Measurements from ENCODE around the gene FANCG. TPM values are rescaled to one million over a fixed set of nuclear protein-coding genes. Genes with fewer than 3 reads are reported as not detected.

FANCG gene
- total RNA-seq, 1 donor from 2014 or later: 22.0 TPM

GRCh38 chr9:35103660-35104191, 24.0 kb upstream of the FANCG start:
- peak; percentile 1 for ATAC-seq

DNA sequence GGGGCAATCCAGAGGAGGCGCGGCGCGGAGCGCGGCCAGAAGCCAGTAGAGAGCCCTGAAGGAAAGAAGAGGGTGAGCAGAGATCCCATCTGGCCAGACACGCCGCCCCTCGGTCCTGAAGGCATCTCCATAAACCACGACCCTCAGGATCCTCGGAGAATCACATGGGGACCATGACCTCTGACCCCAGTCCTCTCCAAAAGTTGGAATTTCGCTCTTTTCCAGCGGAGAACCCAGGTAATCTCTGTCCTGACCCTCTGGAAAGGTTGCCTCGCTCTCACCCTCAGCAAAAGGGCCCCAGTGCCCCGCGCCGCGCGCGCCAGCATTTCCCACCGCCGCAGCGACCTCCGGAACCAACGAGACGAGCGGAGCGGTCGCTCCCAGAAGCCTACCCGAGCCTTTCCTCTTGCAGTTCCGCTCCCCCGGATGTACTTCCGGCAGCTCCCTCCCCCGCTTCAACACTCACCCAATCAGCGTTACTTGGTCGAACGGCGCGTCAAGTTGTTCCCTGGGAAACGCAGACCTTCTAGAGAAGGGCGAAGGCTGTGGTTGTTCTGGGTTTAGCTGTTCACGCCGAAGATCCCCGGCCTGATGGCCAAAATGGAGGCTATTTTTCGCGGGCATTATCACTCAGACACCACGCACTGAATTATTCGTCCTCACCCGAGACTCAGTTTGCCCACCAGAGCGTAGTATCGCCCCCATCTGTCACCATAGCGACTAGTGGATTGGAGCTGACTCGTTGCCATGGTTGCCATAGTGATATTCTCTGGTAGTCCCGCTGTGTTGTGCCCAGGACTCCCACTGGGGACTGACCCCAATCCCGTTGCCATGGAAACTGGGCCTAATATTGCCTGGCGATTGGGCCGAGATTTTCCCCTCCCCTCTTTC, 23.3 kb upstream of the FANCG start, which contains the start of gene STOML2:
TSS of gene STOML2 (minus strand) at position 363 of the 891 bp plus-strand sequence. CDS start at position 326, 37 bp downstream.
- ATAC-seq: peak; percentile 90

GRCh38 chr9:35102465-35102768, 22.7 kb upstream of the FANCG start:
- ATAC-seq: no peak

DNA sequence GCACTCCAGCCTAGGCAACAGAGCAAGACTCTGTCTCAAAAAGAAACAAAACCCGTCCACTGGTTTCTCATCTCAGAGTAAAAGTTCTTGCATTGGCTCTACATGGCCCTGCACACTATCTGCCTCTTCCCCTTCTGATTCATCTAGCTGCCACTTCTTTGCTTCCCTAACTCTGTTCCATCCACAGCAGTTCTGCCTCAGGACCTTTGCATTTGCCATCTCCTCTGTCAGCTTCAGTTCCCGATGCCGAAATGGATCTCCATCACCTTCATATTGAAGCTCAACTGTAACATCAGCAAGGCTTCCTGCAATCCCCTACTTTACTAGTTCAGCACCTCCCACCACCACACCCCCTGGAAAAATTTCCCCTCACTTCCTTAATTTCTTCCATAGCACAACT, 17.8 kb upstream of the FANCG start:
- no peak for ATAC-seq

DNA sequence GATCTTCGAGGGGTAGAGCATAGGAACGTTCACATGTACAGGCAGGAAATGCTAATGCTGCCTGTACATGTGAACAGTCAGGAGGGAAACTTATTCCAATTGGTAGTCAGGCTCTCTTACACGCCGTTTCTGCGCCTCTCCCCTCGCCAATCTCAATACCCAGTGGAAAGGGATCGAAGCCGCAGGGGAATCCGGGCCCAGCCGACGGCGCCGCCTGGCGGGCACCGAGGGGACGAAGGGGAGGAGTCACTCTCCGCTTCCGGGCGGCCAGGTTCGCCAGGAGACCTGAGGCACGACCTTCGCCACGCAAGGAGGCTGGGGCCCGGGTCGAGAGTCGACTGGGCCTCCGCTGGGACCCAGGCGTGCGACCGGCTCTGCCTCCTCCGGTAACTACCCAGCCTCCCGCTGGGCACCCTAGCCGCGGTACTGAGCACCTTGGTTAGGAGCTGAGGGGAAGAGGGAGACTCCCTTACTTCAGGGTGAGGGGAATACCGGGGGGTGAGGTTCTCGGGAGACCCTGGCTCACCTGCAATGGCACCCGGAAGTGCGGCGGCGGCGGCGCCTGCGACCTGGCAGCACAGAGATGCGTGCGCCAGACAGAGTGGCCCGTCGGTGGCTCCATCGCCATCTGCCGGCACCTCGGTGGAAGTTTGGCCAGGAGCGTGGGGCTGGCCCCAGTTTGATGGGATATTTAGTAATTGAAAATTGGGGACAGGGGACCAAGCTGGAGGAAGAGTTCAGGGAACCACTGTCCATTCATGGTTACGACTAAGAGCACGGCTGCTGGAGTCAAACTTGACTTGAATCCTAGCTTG, 16.5 kb upstream of the FANCG start, which contains the start of gene PIGO:
TSS of gene PIGO (minus strand) at position 557 of the 815 bp plus-strand sequence. CDS start 1,026 bp downstream, outside the sequence.
- peak; percentile 90 for ATAC-seq

DNA sequence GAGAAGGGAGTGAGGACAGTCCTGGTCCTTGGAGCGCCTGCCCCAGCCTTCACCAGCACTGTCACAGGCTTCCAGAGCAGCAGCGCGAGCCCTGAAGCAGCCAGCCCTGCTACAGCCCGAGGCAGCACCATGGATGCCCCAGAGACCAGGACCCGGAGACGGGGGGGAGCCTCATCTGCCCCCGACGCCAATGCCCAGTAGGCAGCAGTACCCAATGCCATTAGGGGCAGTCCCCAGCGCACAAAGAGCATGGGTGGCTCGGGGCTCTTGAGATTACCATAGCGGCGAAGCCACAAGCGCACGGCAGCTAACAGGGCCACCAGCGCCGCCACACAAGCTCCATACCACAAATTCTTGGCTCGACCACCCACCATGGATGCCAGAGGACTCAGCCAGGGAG, 11.8 kb upstream of the FANCG start:
- no peak for ATAC-seq

DNA sequence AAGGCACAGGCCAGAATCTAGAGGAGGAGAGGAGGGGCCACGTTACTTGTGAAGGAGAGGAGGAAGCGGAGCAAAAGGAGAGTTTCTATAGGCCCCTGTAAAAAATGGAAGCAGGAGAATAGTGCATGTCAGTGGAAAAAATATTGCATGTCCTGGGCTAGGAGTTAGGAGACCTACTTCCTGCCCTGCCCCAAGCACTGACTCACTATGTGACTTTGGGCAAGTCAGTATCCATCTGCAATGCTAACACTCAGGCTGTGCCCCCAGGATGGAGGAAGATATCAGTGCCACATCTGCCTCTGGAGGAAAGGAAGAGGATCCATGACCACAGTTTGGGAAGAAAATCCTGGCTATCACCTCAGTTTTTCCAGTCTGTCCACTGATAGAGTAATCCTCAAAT, 9.7 kb upstream of the FANCG start:
- ATAC-seq: no peak

DNA sequence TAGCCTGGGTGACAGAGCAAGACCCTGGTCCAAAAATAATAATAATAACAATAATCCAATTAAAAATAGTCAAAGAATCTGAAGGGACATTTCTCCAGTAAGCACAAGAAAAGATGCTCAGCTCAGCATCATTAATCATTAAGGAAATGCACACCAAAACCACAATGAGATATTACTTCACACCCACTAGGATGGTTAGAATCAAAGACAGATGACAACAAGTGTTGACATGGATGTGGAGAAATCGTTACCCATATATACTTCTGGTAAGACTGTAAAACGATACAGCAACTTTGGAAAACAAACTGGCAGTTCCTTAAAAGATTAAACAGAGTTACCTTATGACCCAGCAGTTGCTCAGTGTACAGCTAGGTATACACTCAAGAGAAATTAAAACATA, 5.3 kb upstream of the FANCG start:
- no peak for ATAC-seq

DNA sequence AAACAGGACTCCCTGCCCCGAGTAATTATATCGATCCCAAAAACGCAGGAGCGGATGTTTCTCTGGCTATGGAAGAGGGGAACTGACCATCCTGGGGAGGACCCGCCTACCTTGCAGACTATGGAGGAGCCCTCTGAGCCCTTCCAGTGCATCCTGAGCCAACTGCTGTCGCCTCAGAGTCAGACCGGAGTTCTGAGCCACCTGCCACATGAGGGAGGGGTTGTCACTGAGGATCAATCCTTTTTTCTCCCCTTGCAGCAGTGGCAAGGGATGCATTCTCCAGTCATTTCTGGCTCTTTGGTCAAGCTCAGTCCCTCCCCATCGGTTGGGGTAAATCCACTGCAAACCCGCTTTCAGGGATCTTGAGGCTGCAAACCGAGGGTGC, 709 bp downstream of the FANCG start:
- no peak for ATAC-seq

GRCh38 chr9:35078066-35078465, 1.7 kb downstream of the FANCG start:
- no peak for ATAC-seq

DNA sequence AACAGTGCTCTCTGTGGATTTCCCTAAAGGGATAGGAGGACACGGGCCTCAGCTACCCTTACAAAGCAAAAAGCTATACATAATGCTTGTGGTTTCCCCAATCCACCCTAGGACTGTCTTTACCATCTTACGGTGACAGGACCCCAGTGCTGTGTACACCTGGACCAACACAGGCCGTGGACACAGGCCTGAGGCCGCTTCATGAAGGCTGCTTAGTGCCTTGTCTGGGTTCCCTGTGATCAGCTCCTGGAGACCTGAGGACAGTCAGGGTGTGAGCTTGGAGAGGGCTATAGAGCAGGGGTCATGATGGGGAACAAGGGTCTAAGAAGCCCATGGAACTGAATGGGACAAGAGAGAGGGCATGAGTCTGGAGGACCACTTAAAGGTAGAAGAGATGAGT, 2.9 kb downstream of the FANCG start:
- ATAC-seq: no peak

GRCh38 chr9:35075358-35075757, 4.4 kb downstream of the FANCG start:
- no peak for ATAC-seq

DNA sequence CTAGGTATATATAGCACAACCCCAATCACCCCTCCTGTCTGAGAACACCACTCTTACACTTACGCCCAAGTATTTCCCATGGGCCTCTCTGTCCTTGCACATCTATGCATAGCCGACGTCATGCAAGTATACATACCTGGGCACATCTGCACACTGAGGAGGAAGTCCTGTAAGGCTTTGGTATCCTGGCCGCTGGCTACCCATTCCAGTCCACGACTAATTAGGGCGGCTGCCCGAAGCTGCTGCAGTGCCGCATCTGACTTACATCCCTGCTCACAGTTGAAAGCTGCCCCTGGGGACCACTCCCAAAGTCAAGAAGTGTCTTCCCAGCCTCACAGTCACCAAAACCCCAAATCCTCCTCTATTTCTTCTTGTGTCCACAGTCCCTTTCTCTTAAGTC, 5.0 kb downstream of the FANCG start:
- ATAC-seq: no peak

DNA sequence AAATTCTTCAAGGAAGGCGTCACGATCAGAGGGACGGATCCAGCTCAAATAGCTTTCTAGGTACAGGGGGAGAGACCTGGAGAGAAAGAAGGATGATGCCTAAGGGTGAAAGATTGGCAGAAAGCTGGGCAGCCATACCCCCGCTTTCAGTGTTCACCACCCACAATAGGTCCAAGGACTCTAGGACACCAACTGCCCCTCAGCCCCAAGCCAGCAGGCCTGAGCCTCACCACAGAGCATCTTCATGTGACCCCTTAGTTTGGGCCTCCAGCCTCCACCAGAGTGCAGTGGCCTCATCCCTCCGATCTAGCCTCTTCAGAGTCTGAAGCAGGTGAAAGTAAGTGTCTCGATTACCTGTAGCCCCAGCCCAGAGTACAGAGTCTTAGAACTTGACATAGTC, 5.6 kb downstream of the FANCG start:
- ATAC-seq: no peak

DNA sequence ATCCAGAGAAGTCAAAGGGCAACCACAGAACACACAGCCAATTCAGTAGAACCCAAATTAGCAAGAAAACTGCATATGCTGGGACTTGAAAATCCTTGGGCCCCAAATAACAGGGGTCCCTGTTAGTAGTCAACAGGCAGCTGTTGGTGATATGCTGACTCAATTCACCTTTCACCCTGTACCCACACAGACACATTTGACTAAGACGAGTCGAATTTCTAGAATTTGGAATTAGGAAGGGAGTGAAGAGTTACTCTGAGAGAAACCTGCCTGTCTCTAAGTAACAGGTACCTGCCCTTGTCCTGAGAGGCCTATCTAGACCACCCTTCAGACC, 6.5 kb downstream of the FANCG start:
- no peak for ATAC-seq

DNA sequence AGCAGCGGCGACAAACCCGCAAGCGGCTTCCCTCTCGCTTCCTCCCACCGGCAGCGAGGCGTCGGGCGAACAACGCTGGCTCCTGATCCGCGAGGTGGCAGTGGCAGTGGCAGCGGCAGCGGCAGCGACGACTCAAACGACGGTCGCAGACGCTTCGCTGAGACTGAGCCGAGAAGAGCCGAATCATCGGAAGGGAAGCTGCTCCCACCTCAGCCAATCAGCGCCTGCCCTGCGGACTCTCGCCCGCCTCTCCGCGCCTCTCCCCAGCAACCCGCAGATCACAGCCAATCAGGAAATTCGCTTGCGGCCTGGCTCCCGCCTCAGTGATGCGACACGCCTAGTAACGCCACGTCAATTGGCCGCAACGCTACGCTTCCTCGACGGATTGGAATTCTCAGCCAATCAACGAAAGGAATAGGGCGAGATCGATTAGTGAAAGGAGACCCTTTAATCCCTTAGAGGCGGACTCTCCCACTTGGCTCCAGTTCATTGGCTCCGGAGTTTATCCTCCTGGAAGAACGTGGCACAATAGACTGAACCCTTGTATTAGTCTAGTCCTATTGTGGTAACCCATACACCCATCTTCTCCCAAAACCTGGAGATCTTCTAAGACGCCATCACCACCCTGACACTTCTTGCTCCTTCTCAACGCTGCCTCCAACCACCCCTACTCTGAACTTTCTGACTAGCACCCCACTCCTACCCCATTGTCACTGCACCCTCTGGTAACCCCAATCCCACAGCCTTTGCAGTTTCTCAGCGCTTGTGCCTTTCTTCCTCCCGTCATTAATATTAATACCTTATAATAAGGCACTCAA, 7.1 kb downstream of the FANCG start, which contains the start of gene VCP:
TSS of gene VCP (minus strand) at position 165 of the 818 bp plus-strand sequence. CDS start 272 bp downstream, outside the sequence.
- ATAC-seq: peak; percentile 93

GRCh38 chr9:35071814-35072460, 7.8 kb downstream of the FANCG start:
- ATAC-seq: peak; percentile 85

GRCh38 chr9:35070823-35071813, 8.6 kb downstream of the FANCG start:
- ATAC-seq: no peak

DNA sequence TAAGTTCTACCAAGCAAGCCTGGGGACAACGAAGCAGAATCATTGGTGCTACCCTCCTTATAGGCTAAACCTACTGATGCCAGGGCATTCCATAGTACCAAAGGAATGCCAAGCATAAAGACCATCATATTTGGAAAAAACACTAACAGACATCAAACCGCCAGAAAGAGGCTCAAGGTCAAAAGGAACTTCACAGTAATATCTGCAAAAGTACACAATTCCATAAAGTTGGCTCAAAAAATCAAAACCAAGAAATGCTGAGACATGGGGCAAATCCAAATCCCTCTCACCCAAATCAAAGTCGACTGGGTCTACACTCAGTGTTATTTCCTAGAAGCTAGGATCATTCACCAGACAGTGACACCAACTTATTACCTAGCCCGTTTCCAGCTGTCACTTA, 10.7 kb downstream of the FANCG start:
- ATAC-seq: no peak

GRCh38 chr9:35067056-35067455, 12.7 kb downstream of the FANCG start:
- no peak for ATAC-seq
